Measurements from ENCODE around the gene PROS1. TPM values are rescaled to one million over a fixed set of nuclear protein-coding genes. Genes with fewer than 3 reads are reported as not detected.
A peak's percentile ranks its signal among the peaks of the same experiment; 100 is the strongest.

The PROS1 gene
- polyA plus RNA-seq (ENCODE audit: insufficient read depth in 1 of 5, insufficient read length in 5 of 5, low replicate concordance in 1 of 5): 10 to 100 TPM; 19.6 to 31.0 (median 27.7) TPM
- long read RNA-seq, donor 1, transcript PROS1-202 (15 exons, 3,583 nt): major isoform, 10 of 15 reads
- long read RNA-seq, donor 1, partial matches to known transcripts: 5 of 15 reads
- long read RNA-seq, donor 1, other reads (novel, unspliced or antisense): 0 of 15 reads
- long read RNA-seq, donor 2, partial matches to known transcripts: 0 of 4 reads
- long read RNA-seq, donor 2, other reads (novel, unspliced or antisense): 0 of 4 reads
- long read RNA-seq, donor 3, transcript PROS1-202 (15 exons, 3,583 nt): major isoform, 7 of 9 reads
- long read RNA-seq, donor 3, partial matches to known transcripts: 0 of 9 reads
- long read RNA-seq, donor 3, other reads (novel, unspliced or antisense): 0 of 9 reads
- long read RNA-seq, donor 4: 0 reads
- long read RNA-seq, donor 5, partial matches to known transcripts: 0 of 4 reads
- long read RNA-seq, donor 5, other reads (novel, unspliced or antisense): 0 of 4 reads
- long read RNA-seq, donor 6, partial matches to known transcripts: 0 of 2 reads
- long read RNA-seq, donor 6, other reads (novel, unspliced or antisense): 0 of 2 reads
- long read RNA-seq, donor 7, partial matches to known transcripts: 0 of 2 reads
- long read RNA-seq, donor 7, other reads (novel, unspliced or antisense): 0 of 2 reads
- long read RNA-seq, donor 8: 0 reads

DNA sequence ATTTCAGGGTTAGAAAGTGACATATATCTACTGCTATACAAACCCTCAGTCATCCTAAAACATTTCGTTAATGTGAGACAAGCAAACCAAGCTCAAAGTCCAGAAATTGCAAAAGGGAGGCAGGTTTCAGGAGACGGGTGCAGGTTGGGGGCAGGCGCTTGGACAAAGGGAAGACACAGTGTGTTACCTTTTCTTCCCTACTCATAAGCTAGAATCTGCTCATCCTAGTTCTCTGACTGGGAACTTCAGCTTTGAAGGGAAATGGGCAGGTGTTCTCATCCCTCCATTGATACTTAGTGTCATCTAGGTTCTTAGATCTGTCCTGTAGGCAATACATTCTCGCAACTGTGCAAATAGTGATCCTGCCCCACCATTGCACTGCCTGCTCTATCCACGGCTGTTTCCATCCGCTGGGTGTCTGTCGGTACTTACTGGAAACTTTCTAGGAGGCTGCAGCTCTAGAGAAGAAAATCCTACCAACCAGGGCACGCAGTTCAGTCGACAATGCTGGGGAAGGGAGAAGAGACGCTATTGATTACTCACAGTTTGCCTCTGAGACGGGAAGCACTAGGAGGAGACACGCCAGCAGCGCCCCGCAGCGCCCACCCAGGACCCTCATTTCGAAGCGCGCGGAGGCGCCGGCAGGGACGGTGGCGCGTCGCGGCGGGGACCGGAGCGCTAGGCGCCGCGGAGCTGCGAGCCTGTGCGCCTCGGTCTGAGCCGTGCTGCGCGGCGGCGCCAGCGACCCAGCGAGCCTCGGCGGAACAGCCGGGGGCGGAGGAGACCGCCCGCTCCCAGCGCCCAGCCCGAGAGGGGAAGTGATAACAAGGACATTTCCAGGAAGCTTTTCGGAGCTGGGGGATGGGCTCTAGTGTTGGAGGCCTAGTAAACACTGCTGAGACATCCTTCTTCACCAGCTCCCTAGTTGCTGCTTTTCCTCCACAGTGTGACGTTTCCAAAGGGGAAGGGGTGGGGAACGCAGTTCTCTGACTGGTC is at the start of gene PROS1:
Gene PROS1, minus strand, starts transcription at position 766 of the 996 bp plus-strand sequence. Its CDS starts 147 bp downstream, at position 619.
- peak; percentile 83 for DNase-seq

DNA sequence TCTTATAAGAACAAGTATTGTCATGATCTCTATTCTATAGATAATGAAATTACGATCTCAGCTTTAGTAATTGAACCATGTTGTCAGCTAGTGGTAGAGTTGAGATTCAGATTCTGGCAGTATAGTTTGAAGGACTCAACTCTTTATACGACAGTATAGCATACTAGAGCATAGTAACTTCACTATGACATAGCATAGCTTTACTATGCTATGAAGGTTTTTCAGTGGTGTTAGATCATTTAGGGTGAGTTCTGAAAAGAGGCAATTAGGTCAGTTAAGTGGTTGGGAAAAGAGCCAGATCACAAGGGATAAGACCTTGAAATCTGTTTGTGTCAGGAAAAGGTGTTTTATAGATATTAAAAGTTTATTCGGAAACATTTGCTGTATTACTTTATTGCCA is 46.6 kb upstream of the PROS1 start:
- no peak for DNase-seq

DNA sequence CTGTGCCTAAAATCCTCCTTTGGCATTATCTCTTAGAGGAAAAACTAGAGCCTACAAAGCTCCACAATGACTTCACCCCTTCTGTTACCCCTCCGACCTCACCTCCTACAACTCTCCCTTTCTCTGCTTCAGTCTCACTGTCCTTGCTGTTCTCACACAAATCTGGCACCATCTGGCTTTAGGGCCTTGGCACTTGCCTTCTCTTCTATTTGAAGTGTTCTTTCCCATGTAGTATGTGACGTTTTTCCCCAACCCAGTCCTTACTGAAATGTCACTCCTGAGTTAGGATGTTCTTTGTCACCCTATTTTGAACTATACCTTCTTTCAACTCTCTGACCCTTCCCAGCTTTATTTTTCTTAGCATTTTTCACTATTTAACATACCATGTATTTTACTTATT is 46.0 kb upstream of the PROS1 start:
- no peak for DNase-seq

DNA sequence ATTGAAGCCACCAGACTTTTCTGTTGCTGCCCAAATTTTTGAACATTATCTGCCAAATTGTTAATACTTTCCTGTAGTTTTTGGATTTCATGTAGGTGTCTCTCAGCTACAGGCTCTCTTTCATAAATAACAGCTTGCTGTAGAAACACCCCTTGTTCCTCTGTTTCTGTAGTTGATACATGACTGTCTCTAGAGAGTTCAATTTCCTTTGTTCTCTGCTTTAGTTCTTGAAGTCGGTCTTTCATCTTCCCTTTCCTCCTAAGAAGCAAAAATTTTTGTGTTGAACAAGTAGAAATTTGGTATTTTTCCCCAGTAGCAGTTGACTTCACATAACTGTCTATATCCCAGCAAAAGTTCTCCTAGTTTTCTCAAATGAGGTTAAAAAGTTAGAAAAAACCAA is 41.3 kb upstream of the PROS1 start:
- DNase-seq: no peak

DNA sequence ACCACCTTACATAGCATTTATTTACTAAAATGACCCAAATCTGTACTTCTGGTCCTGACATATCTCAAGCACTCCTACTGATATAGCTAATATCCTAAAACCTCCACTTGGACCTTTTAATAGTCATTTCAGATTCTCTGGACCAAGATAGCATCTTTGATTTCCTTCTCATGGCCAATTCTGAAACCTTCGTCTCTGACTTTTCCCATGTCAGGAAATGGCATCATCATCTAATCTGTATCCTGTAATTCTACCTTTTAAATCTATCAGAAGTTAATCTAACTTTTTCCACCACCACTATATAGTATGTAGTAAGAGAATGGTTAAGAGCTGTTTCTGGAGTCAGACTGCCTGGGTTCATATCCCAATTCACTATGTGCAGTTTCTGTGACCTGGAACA is 38.5 kb upstream of the PROS1 start:
- no peak for DNase-seq

DNA sequence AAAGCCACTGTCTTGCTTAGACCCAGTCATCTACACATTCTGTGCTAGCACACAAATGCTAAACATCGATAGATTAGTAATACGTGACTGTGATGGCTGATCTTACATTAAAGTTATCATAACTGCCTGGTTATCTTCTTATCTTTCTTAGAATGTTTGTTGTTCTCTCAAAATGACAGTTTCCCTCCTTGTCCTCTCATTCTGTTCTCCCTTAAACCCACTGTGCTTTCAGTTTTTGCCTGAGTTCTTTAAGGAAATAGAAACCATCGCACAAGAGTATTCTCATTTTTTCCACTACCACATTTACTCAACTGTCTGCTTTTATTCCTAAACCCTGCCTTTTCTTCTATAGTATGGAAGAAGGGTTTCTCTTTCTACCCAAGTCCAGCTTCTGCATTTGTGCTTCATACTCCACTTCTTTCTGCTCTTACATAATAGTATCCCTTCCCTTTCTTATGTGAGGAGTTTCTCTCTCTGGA is 37.6 kb upstream of the PROS1 start:
- DNase-seq: no peak

DNA sequence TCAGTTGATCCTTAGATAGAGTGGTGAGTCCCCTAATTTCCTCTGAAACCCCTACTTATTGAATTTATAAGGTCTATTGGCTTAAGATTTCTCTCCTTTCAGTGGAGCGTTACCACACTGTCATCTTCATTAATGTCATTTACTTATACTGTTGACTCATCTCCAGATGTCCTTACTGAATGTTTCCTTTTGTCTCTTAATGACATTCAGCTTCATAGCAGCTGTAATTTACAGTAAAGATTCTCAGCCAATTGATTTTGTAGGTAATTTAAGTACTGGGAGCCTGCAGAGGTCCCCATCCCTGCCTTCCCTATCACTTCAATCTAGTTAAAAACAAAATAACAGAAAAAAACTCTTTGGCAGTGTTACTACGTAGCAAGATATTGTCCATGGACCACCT is 35.9 kb upstream of the PROS1 start:
- DNase-seq: no peak

DNA sequence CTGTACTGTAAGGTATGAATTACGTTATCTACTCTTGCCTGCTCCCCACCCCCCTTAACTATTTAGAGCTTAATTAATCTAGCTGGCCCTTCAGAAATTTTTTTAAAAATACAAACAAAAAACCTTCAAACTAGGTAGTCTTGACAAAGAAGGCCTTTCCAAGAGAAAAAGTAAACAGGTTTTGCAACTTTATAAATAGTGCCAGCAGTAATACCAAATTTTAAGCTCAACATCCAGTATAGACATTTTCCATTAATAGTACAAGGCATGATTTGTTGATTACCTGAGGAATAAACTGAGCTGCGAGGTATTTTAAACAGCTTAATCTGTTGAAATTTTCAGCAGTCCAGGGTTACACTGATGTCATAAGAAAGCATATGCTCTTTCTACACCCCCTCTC is 34.6 kb upstream of the PROS1 start:
- no peak for DNase-seq

DNA sequence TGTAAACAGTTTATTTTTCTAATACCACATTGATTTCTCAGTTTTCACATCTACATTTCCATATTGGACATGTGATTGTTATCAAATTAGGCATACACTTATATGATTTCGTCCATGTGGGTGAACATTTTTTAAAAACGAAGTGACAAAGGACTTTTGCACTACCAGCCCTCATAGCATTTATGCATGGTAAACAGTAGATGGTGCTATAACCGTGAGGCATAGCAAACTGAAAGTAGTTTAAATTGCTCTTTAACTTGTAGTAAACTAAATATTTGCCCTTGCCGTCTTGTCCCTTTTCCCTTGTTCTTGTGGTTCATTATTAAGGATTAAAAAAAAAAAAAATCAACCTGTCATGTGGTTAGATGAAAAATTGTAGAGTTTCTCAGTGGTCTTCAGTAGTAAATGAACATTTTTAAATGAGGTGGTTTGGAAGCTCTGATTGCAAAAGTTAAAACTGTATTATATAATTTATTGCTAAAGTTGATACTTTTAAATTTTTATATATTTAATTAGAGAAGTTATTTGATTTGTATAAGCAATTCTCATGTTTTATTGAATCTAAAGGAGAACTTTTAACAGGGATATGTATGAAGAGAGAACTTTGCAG is 30.7 kb upstream of the PROS1 start:
- peak in 1 of 2 donors; percentile 50 for DNase-seq

DNA sequence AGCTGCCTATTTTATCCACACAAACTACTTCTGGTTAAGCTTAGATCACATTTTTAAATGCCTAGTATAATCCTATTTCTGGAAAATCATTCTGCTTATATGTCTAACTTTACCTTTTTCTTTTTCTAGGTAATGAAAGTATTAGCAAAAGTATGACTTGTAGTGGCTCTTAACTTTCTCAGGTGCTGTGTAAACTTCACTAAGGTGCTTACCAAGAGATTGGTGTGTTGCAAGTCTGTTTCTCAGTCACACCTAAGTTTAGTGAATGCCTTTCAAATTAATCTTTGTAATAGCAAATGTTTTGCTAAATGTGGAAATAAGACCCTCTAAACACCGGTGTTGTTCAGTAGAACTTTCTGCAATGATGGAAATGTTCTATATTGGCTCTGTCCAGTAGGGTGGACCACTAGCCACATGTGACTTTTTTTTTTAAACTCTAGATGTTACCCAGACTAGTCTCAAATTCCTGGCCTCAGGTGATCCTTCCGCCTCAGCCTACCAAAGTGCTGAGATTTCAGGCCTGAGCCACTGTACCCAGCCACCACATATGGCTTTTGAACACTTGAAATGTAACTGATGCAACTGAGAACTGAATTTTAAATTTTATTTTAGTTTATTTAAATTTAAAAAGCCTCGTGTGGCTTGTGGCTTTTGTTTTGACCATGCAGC is 28.3 kb upstream of the PROS1 start:
- DNase-seq: peak in 1 of 2 donors; percentile 18

DNA sequence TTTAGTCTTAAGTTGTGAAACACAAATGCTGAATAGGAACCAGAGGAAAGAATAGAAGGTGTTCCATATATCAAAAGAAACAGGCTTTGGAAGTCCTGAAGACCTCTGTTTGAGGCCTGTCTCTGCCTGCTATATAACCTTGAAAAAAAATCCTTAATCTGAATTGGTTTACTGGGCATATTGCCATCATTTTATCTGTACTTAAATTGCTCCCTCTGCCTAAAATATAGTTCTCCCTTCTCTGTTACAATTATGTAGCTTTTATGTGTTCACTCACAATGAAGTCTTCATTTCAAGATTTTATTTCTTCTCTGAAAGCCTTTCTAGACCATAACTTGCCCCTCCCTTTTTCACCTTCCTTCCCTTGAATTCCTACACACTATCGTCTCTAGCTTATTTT is 27.5 kb upstream of the PROS1 start:
- no peak for DNase-seq

DNA sequence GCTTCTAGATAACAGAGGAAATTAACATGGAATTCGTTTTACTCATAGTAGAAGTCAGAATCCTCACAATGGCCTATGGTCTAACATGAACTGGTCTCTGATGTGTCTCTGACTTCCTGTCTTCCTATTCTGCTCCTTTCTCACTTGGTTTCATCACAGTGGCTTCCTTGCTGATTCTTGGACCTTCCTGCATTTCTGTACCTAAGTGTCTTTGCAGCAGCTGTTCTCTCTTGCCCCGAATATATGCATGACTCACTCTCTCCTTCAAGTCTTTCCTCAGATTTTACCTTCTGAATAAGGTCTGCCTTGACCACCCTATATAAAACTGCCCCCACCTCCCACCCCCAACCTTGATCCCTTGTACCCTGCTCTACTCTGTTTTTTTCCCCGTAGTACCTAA is 20.4 kb upstream of the PROS1 start:
- DNase-seq: no peak

DNA sequence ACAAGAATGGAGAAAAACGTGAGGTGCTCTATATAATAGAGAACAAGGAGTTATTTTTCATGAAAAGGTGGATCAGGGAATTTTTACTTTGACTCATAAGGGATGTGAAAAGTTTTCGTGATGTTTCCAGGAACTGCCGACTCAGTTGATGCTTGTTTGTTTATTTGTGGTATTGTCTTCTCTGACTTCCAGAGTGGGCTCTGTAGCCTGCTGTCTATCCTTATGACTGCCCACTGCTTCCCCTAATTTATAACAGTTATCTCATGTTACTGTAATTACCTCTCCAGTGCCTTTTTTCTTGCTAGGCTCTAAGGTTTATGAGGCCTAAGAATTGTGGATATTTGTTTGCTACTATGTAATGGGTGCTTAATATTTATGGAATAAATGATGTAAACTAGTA is 18.5 kb upstream of the PROS1 start:
- DNase-seq: no peak

DNA sequence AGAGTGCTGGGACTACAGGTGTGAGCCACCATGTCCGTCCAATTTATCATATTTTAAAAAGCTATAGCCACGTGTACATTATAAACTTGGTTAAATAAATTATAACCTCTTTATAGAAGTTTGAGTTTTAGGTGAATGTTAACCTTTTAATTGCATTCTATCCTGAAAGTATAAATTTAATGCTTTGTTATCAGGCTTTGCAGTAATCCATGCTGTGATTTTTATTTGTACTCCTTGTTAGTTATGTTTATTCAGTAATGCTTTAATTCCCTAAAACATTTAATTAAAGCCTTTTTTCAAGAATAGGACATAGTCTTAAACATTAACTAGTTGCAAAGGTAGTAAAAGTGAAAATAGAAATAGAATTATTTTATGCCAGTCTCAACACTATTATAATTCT is 17.9 kb upstream of the PROS1 start:
- no peak for DNase-seq

DNA sequence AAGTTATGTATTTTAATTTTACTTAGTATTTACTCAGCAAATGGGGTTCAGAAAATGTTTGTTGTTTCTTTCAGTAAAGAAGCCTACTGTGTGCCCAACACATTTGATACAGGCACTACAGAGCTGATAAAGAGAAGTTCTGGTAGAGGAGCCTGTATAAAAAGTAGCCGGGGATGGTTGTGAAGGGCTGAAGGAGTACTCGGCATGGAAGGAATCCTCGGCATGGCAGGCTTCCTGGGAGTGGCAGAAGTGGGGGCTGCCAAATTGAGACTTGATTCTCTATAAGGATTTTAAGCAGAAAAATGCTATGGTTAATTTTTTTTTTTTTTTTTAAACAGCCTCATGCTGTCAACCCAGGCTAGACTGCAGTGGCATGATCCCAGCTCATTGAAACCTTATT is 15.5 kb upstream of the PROS1 start:
- no peak for DNase-seq

DNA sequence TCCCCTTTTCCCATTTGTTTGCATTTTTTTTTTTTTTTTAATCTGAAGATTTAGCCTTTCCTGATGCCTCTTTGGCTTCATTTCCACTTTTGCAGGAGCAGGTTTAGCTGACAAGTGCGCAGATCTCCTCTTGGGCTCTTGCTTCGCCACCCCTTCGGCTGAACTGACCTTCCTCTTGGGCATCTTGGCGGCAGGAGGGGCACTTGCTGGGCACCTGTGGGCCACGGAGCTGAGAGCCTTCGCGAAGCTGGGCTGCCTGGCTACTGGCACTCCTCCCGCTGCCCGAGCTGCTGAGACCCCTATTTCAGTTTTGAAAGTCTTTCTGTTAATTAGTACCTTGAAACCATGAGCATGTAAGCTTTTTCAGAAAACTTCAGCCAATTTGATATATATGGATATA is 15.1 kb upstream of the PROS1 start:
- no peak for DNase-seq

DNA sequence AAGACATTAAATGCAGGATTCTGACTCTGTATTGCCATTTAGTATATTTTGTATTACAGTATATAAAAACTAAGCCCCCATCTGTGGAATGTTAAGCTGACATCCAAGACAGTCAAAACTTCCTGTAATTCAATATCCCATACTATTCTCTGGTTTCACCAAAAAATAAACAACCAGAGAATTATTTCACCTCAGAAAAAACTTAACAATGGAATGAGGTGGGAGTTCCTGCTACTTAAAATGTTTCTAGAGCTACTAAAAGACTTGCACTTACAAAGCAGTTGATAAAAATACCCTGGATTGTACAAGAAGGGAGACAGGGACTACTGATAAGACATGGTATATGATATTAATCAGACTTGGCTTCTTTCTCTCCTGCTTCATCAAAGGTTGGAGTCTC is 14.6 kb upstream of the PROS1 start:
- DNase-seq: no peak

DNA sequence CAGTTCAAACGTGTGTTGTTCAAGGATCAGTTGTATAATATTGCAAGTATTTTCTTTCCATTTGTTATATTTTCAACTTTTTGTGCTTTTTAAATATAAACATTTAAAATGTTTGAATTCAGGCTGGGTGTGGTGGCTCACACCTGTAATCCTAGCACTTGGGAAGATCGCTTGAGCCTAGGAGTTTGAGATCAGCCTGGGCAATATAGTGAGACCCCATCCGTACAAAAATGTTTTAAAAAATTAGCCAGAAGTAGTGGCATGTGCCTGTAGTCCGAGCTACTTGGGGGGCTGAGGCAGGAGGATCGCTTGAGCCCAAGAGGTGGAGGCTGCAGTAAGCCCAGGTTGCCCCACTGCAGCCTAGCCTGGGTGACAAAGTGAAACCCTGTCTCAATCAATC is 10.9 kb upstream of the PROS1 start:
- DNase-seq: no peak

DNA sequence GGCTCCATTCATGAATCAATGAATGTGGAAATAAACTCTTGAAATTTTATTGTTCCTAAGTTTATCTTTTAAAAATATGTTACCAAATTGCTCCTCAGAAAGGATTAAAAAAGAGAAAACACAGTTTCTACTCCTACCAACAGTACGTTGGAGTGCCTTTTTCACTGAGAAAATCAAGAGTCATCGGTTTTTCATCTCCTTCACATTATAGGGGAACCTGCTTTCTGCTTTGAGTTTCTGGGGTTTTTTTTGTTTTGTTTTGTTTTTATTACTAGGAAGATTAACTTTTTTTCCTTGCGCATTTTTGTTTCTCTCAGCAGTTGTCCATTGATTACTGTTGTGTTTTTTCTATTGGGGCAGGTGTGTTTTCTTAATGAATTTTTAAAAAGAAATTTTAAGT is 9.7 kb upstream of the PROS1 start:
- DNase-seq: no peak

DNA sequence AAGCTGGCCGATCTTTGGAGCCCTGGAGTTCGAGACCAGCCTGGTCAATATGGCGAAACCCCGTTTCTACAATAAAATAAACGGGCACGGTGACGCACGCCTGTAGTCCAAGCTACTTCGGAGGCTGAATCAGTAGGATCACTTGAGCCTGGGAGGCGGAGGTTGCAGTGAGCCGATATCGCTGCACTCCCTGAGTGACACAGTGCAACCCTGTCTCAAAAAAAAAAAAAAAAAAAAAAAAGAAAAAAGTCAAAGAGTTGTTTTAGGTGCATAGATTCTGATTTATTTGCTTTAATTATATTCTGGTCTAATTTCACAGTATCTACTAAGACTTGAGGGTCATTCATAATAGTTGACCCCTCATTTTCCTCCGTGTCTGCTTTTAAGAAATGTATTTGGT is 8.0 kb upstream of the PROS1 start:
- no peak for DNase-seq

Measured in right lung (tissue), 10 donors.